GM12878 (cell line): ENCODE measurements around the gene ROR2. TPM values are rescaled to one million over a fixed set of nuclear protein-coding genes. Genes with fewer than 3 reads are reported as not detected.

ENCODE experiments used
- ATAC-seq: fragments of 200-7000 bp; cut with Tn5 transposase; 3 replicates; pipeline ENCODE4 v1.9.1; 2020; ENCODE audit warnings: mild to moderate bottlenecking, moderate library complexity
- BruUV-seq: library from RNA; stranded (reverse); fragments of 400-500 nt; replicated peaks from 2 replicates; lab custom pipeline; 2021; lab: Mats Ljungman, UMichigan
- CTCF ChIA-PET: fragments of 300-600 bp; sonication (Branson Sonifier 250); formaldehyde crosslinking; extraction: SDS; loops from one replicate; lab custom pipeline; 2021; ENCODE audit warnings: inconsistent platforms; lab: Yijun Ruan, JAX
- POLR2A ChIA-PET: fragments of 350-600 bp; formaldehyde crosslinking; extraction: SDS; loops from one replicate; lab custom pipeline; 2021; ENCODE audit warnings: inconsistent platforms; lab: Charles Lee
- RAD21 ChIA-PET: fragments of 300-600 bp; sonication (Branson Sonifier 250); formaldehyde crosslinking; loops from one replicate; lab custom pipeline; 2023; ENCODE audit warnings: antibody characterized with exemption; ENCODE audit not compliant: unreplicated experiment; lab: Charles Lee
- SMC1A ChIA-PET: fragments of 300-600 bp; sonication (Branson Sonifier 250); formaldehyde crosslinking; loops from one replicate; lab custom pipeline; 2023; ENCODE audit not compliant: unreplicated experiment, uncharacterized antibody; lab: Charles Lee
- DNase-seq: peaks from one replicate; pipeline ENCODE4 v3.0.0-alpha.2; 2011; ENCODE audit warnings: low read depth, low spot score
- FAIRE-seq: peaks from 3 replicates; lab custom pipeline; 2011; peaks lifted over from hg19 to GRCh38; lab: Jason Lieb, UNC
- H2AFZ ChIP-seq: 2 replicates; pipeline ENCODE4 v1.6.0; 2011; ENCODE audit warnings: low read depth, low read length, control low read depth; ENCODE audit not compliant: control insufficient read depth
- H3K27ac ChIP-seq: 2 replicates; pipeline ENCODE4 v1.5.1; 2011; ENCODE audit warnings: control low read depth; ENCODE audit not compliant: control insufficient read depth, insufficient read depth
- H3K27me3 ChIP-seq, 2 experiments: replicated peaks in 1 of 2; 2 replicates each; pipeline versions ENCODE4 v1.6.0 to v1.6.1; 2011; ENCODE audit warnings: low read length in 1 of 2; ENCODE audit not compliant: control insufficient read depth in 2 of 2, insufficient read depth in 2 of 2
- H3K36me3 ChIP-seq, 2 experiments: 2 replicates each; pipeline ENCODE4 v1.5.1; 2011; ENCODE audit warnings: low read length in 1 of 2; ENCODE audit not compliant: control insufficient read depth in 2 of 2, insufficient read depth in 2 of 2
- H3K4me1 ChIP-seq: 2 replicates; pipeline ENCODE4 v1.6.1; 2011; ENCODE audit warnings: mild to moderate bottlenecking, low read length, moderate library complexity, mixed read lengths; ENCODE audit not compliant: control insufficient read depth, insufficient read depth
- H3K4me2 ChIP-seq: 2 replicates; pipeline ENCODE4 v1.6.0; 2011; ENCODE audit warnings: control low read depth; ENCODE audit not compliant: control insufficient read depth, insufficient read depth
- H3K4me3 ChIP-seq: fragments of 200-600 bp; sonication (generic); 2 replicates; pipeline ENCODE4 v1.5.1; 2016
- H3K79me2 ChIP-seq: 2 replicates; pipeline ENCODE4 v1.6.0; 2011; ENCODE audit warnings: low read length; ENCODE audit not compliant: control insufficient read depth, insufficient read depth
- H3K9ac ChIP-seq: 2 replicates; pipeline ENCODE4 v1.8.0; 2011; ENCODE audit warnings: low read length, control low read depth, mixed read lengths; ENCODE audit not compliant: control insufficient read depth, insufficient read depth
- H3K9me3 ChIP-seq: replicated peaks from 3 replicates; pipeline ENCODE4 v1.5.1; 2011; ENCODE audit warnings: mild to moderate bottlenecking, low read length; ENCODE audit not compliant: control insufficient read depth, insufficient read depth
- H4K20me1 ChIP-seq: 2 replicates; pipeline ENCODE4 v1.6.0; 2011; ENCODE audit not compliant: control insufficient read depth, insufficient read depth
- CEBPB ChIP-seq, 2 experiments: fragments of 150-350 bp in 1 of 2; IDR thresholded peaks; 2 replicates each; pipeline ENCODE4 v1.6.1; 2012 to 2014; ENCODE audit warnings: low read depth in 2 of 2, low read length in 2 of 2, borderline replicate concordance in 1 of 2, inconsistent platforms in 1 of 2
- EGR1 ChIP-seq, 2 experiments: IDR thresholded peaks; 1 replicate in 1 of 2; 2 replicates in 1 of 2; pipeline ENCODE4 v1.6.1; 2011 to 2012; ENCODE audit warnings: low read depth in 2 of 2, low read length in 2 of 2, borderline replicate concordance in 1 of 2, mild to moderate bottlenecking in 1 of 2, moderate library complexity in 1 of 2
- ESRRA ChIP-seq: IDR thresholded peaks from 2 replicates; pipeline ENCODE4 v1.6.1; 2012; ENCODE audit warnings: mild to moderate bottlenecking, low read length, improper control_type of control experiment
- JUNB ChIP-seq: IDR thresholded peaks from 2 replicates; pipeline ENCODE4 v1.6.1; 2016; ENCODE audit warnings: antibody characterized with exemption, mild to moderate bottlenecking
- MAX ChIP-seq: IDR thresholded peaks from 2 replicates; pipeline ENCODE4 v1.6.1; 2012; ENCODE audit warnings: low read depth, low read length, improper control_type of control experiment
- PAX5 ChIP-seq: IDR thresholded peaks from 2 replicates; pipeline ENCODE4 v1.6.1; 2011; ENCODE audit warnings: low read depth, low read length, borderline replicate concordance
- PAX8 ChIP-seq: fragments of 450-650 bp; IDR thresholded peaks from 2 replicates; pipeline ENCODE4 v1.6.1; 2017; ENCODE audit warnings: mild to moderate bottlenecking, moderate library complexity
- PKNOX1 ChIP-seq: fragments of 450-650 bp; IDR thresholded peaks from 2 replicates; pipeline ENCODE4 v1.6.1; 2016; ENCODE audit warnings: mild to moderate bottlenecking
- POLR2AphosphoS2 ChIP-seq: IDR thresholded peaks from 2 replicates; pipeline ENCODE4 v1.6.1; 2011; ENCODE audit warnings: low read depth, mild to moderate bottlenecking, low read length, improper control_type of control experiment, moderate library complexity
- ZNF24 ChIP-seq: fragments of 450-650 bp; IDR thresholded peaks from 2 replicates; pipeline ENCODE4 v1.6.1; 2017; ENCODE audit warnings: antibody characterized with exemption, mild to moderate bottlenecking
- ZNF592 ChIP-seq: fragments of 450-650 bp; IDR thresholded peaks from 2 replicates; pipeline ENCODE4 v1.6.1; 2017; ENCODE audit warnings: mild to moderate bottlenecking, moderate library complexity
- WGBS: methylation state at CpG from one replicate; pipeline ENCODE4 v1.1.6; 2016; ENCODE audit warnings: low lambda C conversion rate; ENCODE audit not compliant: insufficient replicate concordance, insufficient coverage; ENCODE audit errors: missing lambda C conversion rate; 5-methylcytosine and 5-hydroxymethylcytosine counted together
- in situ Hi-C: fragments of 300-500 bp; cut with MboI; formaldehyde crosslinking; loops from 9 replicates; pipeline ENCODE4 v1.14.3; 2018; ENCODE audit warnings: mixed read lengths
- intact Hi-C: fragments of 100-400 bp; cut with micrococcal nuclease; formaldehyde crosslinking; loops from one replicate; pipeline ENCODE4 v1.14.2; 2022; ENCODE audit not compliant: unreplicated experiment
- polyA plus RNA-seq, 11 experiments: library from polyadenylated mRNA; depleted of rRNA in 4 of 11; unstranded in 6 of 11; stranded (reverse) in 5 of 11; fragments of >200 nt; fragmentation: Nextera tagmentation in 4 of 11; fragmentation: Illumina TruSeq in 1 of 11; extraction: Ambion mirVana in 4 of 11; extraction: Trizol in 1 of 11; gene quantifications; 1 replicate in 1 of 11; 2 replicates in 10 of 11; pipeline versions ENCODE4 v1.2.1 to v1.2.3, GENCODE V29; 2011 to 2016; ENCODE audit warnings: inconsistent platforms in 2 of 11, missing spikeins in 2 of 11, low read depth in 1 of 11
- total RNA-seq, 4 experiments: library from RNA; depleted of rRNA in 3 of 4; stranded (reverse); fragments of >200 nt in 3 of 4; fragmentation: Illumina TruSeq in 1 of 4; extraction: Trizol in 1 of 4; gene quantifications; 2 replicates each; pipeline versions ENCODE4 v1.2.1 to v1.2.3, GENCODE V29; 2013 to 2021

The ROR2 gene
- total and polyA plus RNA-seq, 10 of the 15 experiments (the other 5 are each of a cell fraction or from before 2014, with no cell fraction given): 0.03 to 0.05 TPM; not detected in 8

- Histone ChIP-seq H3K27ac (no peak overlapping the region), H3K27me3 (no peaks in the 10 kb centered on the region; a peak in 1 of 4 replicates), H3K36me3 (no peaks in the 10 kb centered on the region), H3K4me2 (no peak overlapping the region), H3K9me3 (no peaks in the 10 kb centered on the region), H4K20me1 (no peaks in the 10 kb centered on the region), H3K4me1 (peaks cover 5% of the 10 kb centered on the region; the same call in 1 of the 2 replicates), H2AFZ (no peak overlapping the region), H3K79me2 (no peaks in the 10 kb centered on the region), H3K4me3 (no peak overlapping the region), H3K9ac (no peak overlapping the region)
- no TSS peak for BruUV-seq
- ChIA-PET RAD21 (no interaction called here), CTCF (interaction anchor here (1.2 to 1.3 kb wide), 2 partner anchors 9 to 775 kb away, joined by 3 to 4 read pairs; no protein-coding TSS in a partner anchor), SMC1A (no interaction called here), POLR2A (no interaction called here)
- no peak for ATAC-seq
- 36% methylated on average over 5 of the region's 5 CpGs for WGBS
- no peak for DNase-seq
- TF ChIP-seq PKNOX1 (peak; percentile 53; the same call in 1 of the 2 replicates), ESRRA (no peak)
- intact Hi-C loops (no loop called here), in situ Hi-C loops (no loop called here)
- no peak for FAIRE-seq
These were observed 259.3 kb downstream of the ROR2 start for GRCh38 chr9:91690540-91691249.

GRCh38 chr9:91689006-91689405, 261.0 kb downstream of the ROR2 start:
- Histone ChIP-seq H3K4me1 (peaks cover 5% of the 10 kb centered on the region; the same call in 1 of the 2 replicates), H3K4me2 (no peak overlapping the region), H3K9ac (no peak overlapping the region), H3K27ac (no peak overlapping the region), H4K20me1 (no peaks in the 10 kb centered on the region), H3K4me3 (no peak overlapping the region), H3K79me2 (no peaks in the 10 kb centered on the region), H3K9me3 (no peaks in the 10 kb centered on the region), H2AFZ (no peak overlapping the region), H3K27me3 (no peaks in the 10 kb centered on the region; a peak in 1 of 4 replicates), H3K36me3 (no peaks in the 10 kb centered on the region)
- in situ Hi-C loops (no loop called here), intact Hi-C loops (loop anchor here (10.0 kb wide), 1 partner anchor 654 kb away; no protein-coding TSS in a partner anchor)
- ChIA-PET CTCF (no interaction called here), RAD21 (no interaction called here), POLR2A (no interaction called here), SMC1A (no interaction called here)
- no TSS peak for BruUV-seq
- WGBS: 13% methylated on average over 4 of the region's 4 CpGs
- ATAC-seq: no peak
- no peak for DNase-seq
- no peak for FAIRE-seq
- TF ChIP-seq PAX8: no peak
- TF ChIP-seq MAX: no peak
- no peak for TF ChIP-seq PAX5
- no peak for TF ChIP-seq CEBPB (IDR thresholded peaks at IDR 0.05; ENCODE audit: borderline replicate concordance in 1 of 2, low read depth in 2 of 2, low read length in 2 of 2)
- no peak for TF ChIP-seq JUNB
- no peak for TF ChIP-seq POLR2AphosphoS2
- TF ChIP-seq ZNF24: no peak
- TF ChIP-seq EGR1 (IDR thresholded peaks at IDR 0.05; ENCODE audit: borderline replicate concordance in 1 of 2, low read depth in 2 of 2, low read length in 2 of 2): no peak
- no peak for TF ChIP-seq ZNF592
